A375 (cell line): ENCODE measurements around the gene DPF3. TPM values are rescaled to one million over a fixed set of nuclear protein-coding genes. Genes with fewer than 3 reads are reported as not detected.

ENCODE experiments used
- small RNA-seq: library from RNA; depleted of rRNA; stranded (forward); fragments of <200 nt; gene quantifications from one replicate; pipeline ENCODE3, GENCODE V24; 2014
- total RNA-seq: library from RNA; depleted of rRNA; stranded (reverse); fragments of >200 nt; shearing (Covaris generic); gene quantifications from 2 replicates; pipeline ENCODE4 v1.2.3, GENCODE V29; 2014; rRNA removed

Gene DPF3
- total RNA-seq = 0.60 and 1.6 TPM in 2 replicates

DNA sequence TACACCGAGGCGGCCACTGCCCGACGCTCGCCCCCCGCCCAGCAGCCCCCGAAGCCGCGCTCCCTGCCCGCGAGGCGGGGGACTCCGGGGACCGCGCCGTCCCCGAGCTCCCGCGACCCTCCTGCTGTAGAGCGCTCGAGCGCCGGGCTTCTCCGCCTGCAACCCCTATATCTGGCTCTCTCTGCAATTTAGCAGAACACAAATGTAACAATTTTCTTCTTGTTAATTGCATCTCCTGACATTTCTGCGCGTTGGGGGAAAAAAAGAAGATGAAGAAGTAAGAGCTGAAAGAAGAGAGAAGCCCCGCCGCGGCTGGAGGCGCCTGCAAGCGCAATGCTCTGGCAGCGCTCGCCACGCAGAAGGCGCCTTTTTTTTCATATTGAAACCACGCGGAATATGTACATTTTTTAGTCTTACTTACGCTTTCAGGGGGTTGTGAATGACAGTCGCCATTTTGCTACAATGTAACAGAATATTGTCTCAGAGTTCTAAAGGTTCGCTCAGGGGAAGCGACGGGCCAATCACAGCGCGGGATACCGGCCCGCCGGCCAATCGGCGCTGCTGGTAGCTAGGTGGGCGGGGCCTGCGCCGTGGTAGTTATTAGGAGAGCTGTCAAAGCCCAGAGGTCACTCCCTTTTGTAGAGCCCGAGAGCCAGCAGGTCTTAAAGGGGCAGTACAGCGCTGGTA, at the start of gene DPF3:
Gene DPF3 (minus strand): TSS at position 466 of the 687 bp plus-strand sequence. CDS start 13 bp downstream, at position 453.

GRCh38 chr14:72926292-72927028, 32.6 kb upstream of the DPF3 start, which contains the start of gene DCAF4:
TSS of gene DCAF4 (plus strand) at chr14:72926464. CDS start at chr14:72937979, 11,515 bp downstream.

Small RNAs within 50 kb of the gene (small RNA-seq; reads per million reads assigned to genes)
- gene RF00019 = not detected

Other genes starting within 250 kb of the DPF3 start
- 15.9 and 20.6 TPM in 2 replicates for gene DCAF4, start 32.4 kb upstream of the DPF3 start, total RNA-seq
- gene ZFYVE1, start 133.0 kb upstream of the DPF3 start, total RNA-seq = 3.9 and 4.5 TPM in 2 replicates
- 35.5 and 41.7 TPM in 2 replicates for gene RBM25, start 164.4 kb upstream of the DPF3 start, total RNA-seq
- gene PSEN1, start 242.4 kb upstream of the DPF3 start, total RNA-seq = 18.7 and 21.1 TPM in 2 replicates